Osteocyte (in vitro differentiated cells): Measurements from ENCODE around the gene ADARB1. TPM values are rescaled to one million over a fixed set of nuclear protein-coding genes. Genes with fewer than 3 reads are reported as not detected.

Experiments used
- DNase-seq: peaks from one replicate; pipeline ENCODE4 v3.0.0; 2021; ENCODE audit warnings: mixed read lengths; ENCODE audit not compliant: unreplicated experiment; ENCODE audit errors: extremely low spot score
- H3K27ac Mint-ChIP-seq: one replicate; pipeline ENCODE4 v1.8.0; 2021; ENCODE audit warnings: mild to moderate bottlenecking, mixed read lengths; ENCODE audit not compliant: unreplicated experiment
- H3K27me3 Mint-ChIP-seq: one replicate; pipeline ENCODE4 v1.8.0; 2021; ENCODE audit warnings: mixed read lengths; ENCODE audit not compliant: unreplicated experiment
- H3K36me3 Mint-ChIP-seq: one replicate; pipeline ENCODE4 v1.8.0; 2021; ENCODE audit warnings: mixed read lengths; ENCODE audit not compliant: unreplicated experiment
- H3K4me1 Mint-ChIP-seq: one replicate; pipeline ENCODE4 v1.8.0; 2021; ENCODE audit warnings: mixed read lengths; ENCODE audit not compliant: unreplicated experiment
- H3K4me3 Mint-ChIP-seq: one replicate; pipeline ENCODE4 v1.8.0; 2021; ENCODE audit warnings: mild to moderate bottlenecking, moderate library complexity, mixed read lengths; ENCODE audit not compliant: unreplicated experiment
- H3K9me3 Mint-ChIP-seq: one replicate; pipeline ENCODE4 v1.8.0; 2021; ENCODE audit warnings: mixed read lengths; ENCODE audit not compliant: unreplicated experiment
- total RNA-seq: library from RNA; stranded (reverse); gene quantifications from 2 replicates; pipeline ENCODE4 v1.2.1, GENCODE V29; 2021
- TF ChIP-seq, protein P1 (sequence below): fragments of 200-600 bp; sonication (generic); IDR thresholded peaks from 2 replicates; pipeline ENCODE4 v1.5.0; 2021; ENCODE audit warnings: antibody characterized with exemption, mild to moderate bottlenecking, moderate library complexity

Gene ADARB1
- total RNA-seq, 1 donor from 2014 or later, result 126 TPM

DNA sequence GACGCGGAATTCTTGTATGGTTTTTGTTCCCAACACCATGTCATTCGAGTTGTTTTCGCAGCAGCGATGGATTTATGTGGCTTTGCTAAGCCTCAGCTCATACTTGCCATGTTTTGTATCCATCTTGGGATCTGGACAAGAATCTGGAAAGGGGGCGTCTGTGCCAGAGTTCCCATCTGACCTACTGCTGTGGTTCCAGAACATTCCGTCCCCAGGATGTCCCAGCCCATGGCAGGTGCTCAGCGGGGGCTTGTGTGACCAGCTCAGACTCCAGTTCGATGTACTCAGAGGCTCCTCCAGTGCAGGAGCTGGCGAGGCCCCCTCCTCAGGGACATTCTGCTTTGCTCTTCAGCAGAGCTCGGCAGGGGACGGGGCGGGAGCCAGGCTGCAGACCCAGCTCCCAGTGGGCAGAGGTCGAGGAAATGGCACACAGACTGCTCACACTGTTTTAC lies 24.0 kb upstream of the ADARB1 start:
- H3K27me3 Mint-ChIP-seq, result no peaks in the 10 kb centered on the region
- TF ChIP-seq, protein P1, sequence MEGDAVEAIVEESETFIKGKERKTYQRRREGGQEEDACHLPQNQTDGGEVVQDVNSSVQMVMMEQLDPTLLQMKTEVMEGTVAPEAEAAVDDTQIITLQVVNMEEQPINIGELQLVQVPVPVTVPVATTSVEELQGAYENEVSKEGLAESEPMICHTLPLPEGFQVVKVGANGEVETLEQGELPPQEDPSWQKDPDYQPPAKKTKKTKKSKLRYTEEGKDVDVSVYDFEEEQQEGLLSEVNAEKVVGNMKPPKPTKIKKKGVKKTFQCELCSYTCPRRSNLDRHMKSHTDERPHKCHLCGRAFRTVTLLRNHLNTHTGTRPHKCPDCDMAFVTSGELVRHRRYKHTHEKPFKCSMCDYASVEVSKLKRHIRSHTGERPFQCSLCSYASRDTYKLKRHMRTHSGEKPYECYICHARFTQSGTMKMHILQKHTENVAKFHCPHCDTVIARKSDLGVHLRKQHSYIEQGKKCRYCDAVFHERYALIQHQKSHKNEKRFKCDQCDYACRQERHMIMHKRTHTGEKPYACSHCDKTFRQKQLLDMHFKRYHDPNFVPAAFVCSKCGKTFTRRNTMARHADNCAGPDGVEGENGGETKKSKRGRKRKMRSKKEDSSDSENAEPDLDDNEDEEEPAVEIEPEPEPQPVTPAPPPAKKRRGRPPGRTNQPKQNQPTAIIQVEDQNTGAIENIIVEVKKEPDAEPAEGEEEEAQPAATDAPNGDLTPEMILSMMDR, result no peak
- H3K4me3 Mint-ChIP-seq, result no peak overlapping the region
- H3K36me3 Mint-ChIP-seq, result peaks cover 3% of the 10 kb centered on the region
- peak overlapping the region; percentile 94 for H3K27ac Mint-ChIP-seq
- peaks cover 62% of the 10 kb centered on the region for H3K4me1 Mint-ChIP-seq
- peaks cover 6% of the 10 kb centered on the region for H3K9me3 Mint-ChIP-seq
- DNase-seq, result no peak

DNA sequence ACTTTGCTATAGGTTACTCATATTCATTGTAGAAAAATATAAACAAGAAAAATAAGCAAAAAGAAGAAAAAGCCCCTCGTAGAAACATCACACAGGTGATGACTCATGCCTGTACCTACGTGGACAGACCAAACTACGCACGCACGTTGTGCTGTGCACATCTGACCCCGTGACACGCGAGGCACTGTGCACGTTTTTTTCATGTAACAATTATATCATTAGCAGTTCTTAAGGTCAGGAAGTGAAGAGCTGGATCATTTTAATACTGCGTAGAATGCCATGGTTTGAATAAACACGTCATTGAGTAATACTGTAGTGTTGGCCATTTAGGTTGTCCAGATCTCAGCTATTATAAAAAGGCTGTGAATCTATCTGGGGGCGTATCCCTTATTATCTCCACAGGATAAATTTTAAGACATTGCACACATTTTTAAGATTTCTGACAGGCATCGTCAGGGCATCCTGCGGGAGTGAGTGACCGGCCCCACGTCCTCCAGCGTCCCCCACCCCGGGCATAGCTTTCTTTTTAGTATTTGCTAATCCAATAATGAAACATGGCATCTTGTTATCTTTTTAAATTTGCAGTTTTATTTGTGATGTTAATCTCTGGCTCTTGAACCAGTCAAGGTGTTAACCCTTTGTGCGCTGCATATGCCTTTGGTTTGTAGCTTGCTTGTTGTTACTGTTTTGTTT lies 23.4 kb upstream of the ADARB1 start:
- peaks cover 3% of the 10 kb centered on the region for H3K36me3 Mint-ChIP-seq
- peak overlapping the region; percentile 57 for H3K4me3 Mint-ChIP-seq
- peaks cover 6% of the 10 kb centered on the region for H3K9me3 Mint-ChIP-seq
- TF ChIP-seq, protein P1, result no peak
- H3K4me1 Mint-ChIP-seq, result peaks cover 64% of the 10 kb centered on the region
- peak overlapping the region; percentile 94 for H3K27ac Mint-ChIP-seq
- H3K27me3 Mint-ChIP-seq, result no peaks in the 10 kb centered on the region
- DNase-seq, result no peak

- TF ChIP-seq, protein P1, result no peak
- peak overlapping the region; percentile 94 for H3K27ac Mint-ChIP-seq
- H3K36me3 Mint-ChIP-seq, result peaks cover 3% of the 10 kb centered on the region
- H3K27me3 Mint-ChIP-seq, result no peaks in the 10 kb centered on the region
- H3K9me3 Mint-ChIP-seq, result peaks cover 6% of the 10 kb centered on the region
- peak overlapping the region; percentile 57 for H3K4me3 Mint-ChIP-seq
- no peak for DNase-seq
- peaks cover 72% of the 10 kb centered on the region for H3K4me1 Mint-ChIP-seq
Observed at GRCh38 chr21:45051580-45052434, 22.6 kb upstream of the ADARB1 start.

DNA sequence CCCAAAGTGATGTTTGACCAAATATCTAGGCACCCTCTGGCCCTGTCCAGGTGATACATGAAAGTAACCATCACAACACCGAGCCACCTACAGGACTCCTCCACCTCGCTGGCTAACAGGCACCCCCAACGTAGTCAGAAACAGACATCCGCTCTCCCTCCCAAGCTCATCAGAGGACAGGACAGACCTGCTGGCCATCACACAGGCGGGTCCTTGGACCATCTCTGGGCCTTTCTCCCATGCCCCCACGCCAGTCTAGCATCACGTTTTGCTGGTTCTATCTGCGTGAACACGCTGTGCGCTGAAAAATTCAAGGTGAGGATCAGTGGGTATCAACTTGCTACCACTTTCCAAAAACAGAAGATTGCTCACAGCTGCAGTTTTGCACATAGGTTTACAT lies 21.4 kb upstream of the ADARB1 start:
- no peaks in the 10 kb centered on the region for H3K27me3 Mint-ChIP-seq
- peak overlapping the region; percentile 84 for H3K27ac Mint-ChIP-seq
- peaks cover 76% of the 10 kb centered on the region for H3K4me1 Mint-ChIP-seq
- DNase-seq, result no peak
- peaks cover 1% of the 10 kb centered on the region for H3K36me3 Mint-ChIP-seq
- H3K9me3 Mint-ChIP-seq, result no peaks in the 10 kb centered on the region
- TF ChIP-seq, protein P1, result no peak
- no peak overlapping the region for H3K4me3 Mint-ChIP-seq
